ENCODE data around the gene NMNAT2. TPM values are rescaled to one million over a fixed set of nuclear protein-coding genes. Genes with fewer than 3 reads are reported as not detected.

Gene NMNAT2
- polyA plus RNA-seq, 1 experiment, result 2.1 TPM

- no peak for DNase-seq (ENCODE audit: low read depth)
- POLR2A ChIA-PET, result no interaction called here
- Histone ChIP-seq H3K4me3 (ENCODE audit: low read depth, low read length) (no peak overlapping the region), H3K36me3 (ENCODE audit: control insufficient read depth, insufficient read depth, low read length) (no peaks in the 10 kb centered on the region), H3K27me3 (ENCODE audit: control insufficient read depth, insufficient read depth, low read length) (peaks cover 17% of the 10 kb centered on the region)
- no peak for TF ChIP-seq CTCF (IDR thresholded peaks at IDR 0.05; ENCODE audit: insufficient read depth, low read depth, low read length)
- CTCF ChIA-PET, result no interaction called here
Measured at GRCh38 chr1:183423541-183423940, 5.4 kb upstream of the NMNAT2 start.

GRCh38 chr1:183419399-183419798, 1.2 kb upstream of the NMNAT2 start:
- TF ChIP-seq CTCF (IDR thresholded peaks at IDR 0.05; ENCODE audit: insufficient read depth, low read depth, low read length), result no peak
- CTCF ChIA-PET, result interaction anchor here (0.6 kb wide), 1 partner anchor 192 kb away, joined by 4 read pairs; no protein-coding TSS in a partner anchor
- POLR2A ChIA-PET, result no interaction called here
- Histone ChIP-seq H3K4me3 (ENCODE audit: low read depth, low read length) (no peak overlapping the region), H3K36me3 (ENCODE audit: control insufficient read depth, insufficient read depth, low read length) (no peaks in the 10 kb centered on the region), H3K27me3 (ENCODE audit: control insufficient read depth, insufficient read depth, low read length) (peaks cover 39% of the 10 kb centered on the region)
- no peak for DNase-seq (ENCODE audit: low read depth)

GRCh38 chr1:183418696-183419095, 516 bp upstream of the NMNAT2 start:
- DNase-seq (ENCODE audit: low read depth), result no peak
- ChIA-PET POLR2A (no interaction called here), CTCF (no interaction called here)
- Histone ChIP-seq H3K27me3 (ENCODE audit: control insufficient read depth, insufficient read depth, low read length) (peaks cover 38% of the 10 kb centered on the region), H3K36me3 (ENCODE audit: control insufficient read depth, insufficient read depth, low read length) (no peaks in the 10 kb centered on the region), H3K4me3 (ENCODE audit: low read depth, low read length) (no peak overlapping the region)
- TF ChIP-seq CTCF (IDR thresholded peaks at IDR 0.05; ENCODE audit: insufficient read depth, low read depth, low read length), result no peak

GRCh38 chr1:183416850-183417771, 1.1 kb downstream of the NMNAT2 start:
- H3K36me3 ChIP-seq (ENCODE audit: control insufficient read depth, insufficient read depth, low read length), result no peaks in the 10 kb centered on the region
- no peak overlapping the region for H3K4me3 ChIP-seq (ENCODE audit: low read depth, low read length)
- no peak for TF ChIP-seq CTCF (IDR thresholded peaks at IDR 0.05; ENCODE audit: insufficient read depth, low read depth, low read length)
- CTCF ChIA-PET, result no interaction called here
- DNase-seq (ENCODE audit: low read depth), result no peak
- peaks cover 37% of the 10 kb centered on the region for H3K27me3 ChIP-seq (ENCODE audit: control insufficient read depth, insufficient read depth, low read length)
- POLR2A ChIA-PET, result no interaction called here

- DNase-seq (ENCODE audit: low read depth), result no peak
- Histone ChIP-seq H3K36me3 (ENCODE audit: control insufficient read depth, insufficient read depth, low read length) (no peaks in the 10 kb centered on the region), H3K27me3 (ENCODE audit: control insufficient read depth, insufficient read depth, low read length) (peaks cover 24% of the 10 kb centered on the region), H3K4me3 (ENCODE audit: low read depth, low read length) (no peak overlapping the region)
- ChIA-PET CTCF (interaction anchor here (0.8 kb wide), 1 partner anchor 500 kb away, joined by 3 read pairs; no protein-coding TSS in a partner anchor), POLR2A (no interaction called here)
- TF ChIP-seq CTCF (IDR thresholded peaks at IDR 0.05; ENCODE audit: insufficient read depth, low read depth, low read length), result no peak
Measured at GRCh38 chr1:183414365-183414764, 3.8 kb downstream of the NMNAT2 start.
